Thoracic aorta (tissue), 2 donors: ENCODE data around the gene ACSM3. TPM values are rescaled to one million over a fixed set of nuclear protein-coding genes. Genes with fewer than 3 reads are reported as not detected.

Experiments
- ATAC-seq: fragments of 150-250 bp; one replicate; pipeline ENCODE4 v1.8.0; 2017; ENCODE audit warnings: low read depth; ENCODE audit not compliant: insufficient number of reproducible peaks, low FRiP score
- DNase-seq: peaks from one replicate; pipeline ENCODE4 v3.0.0-alpha.2; 2020; ENCODE audit warnings: low spot score
- H3K27ac ChIP-seq, 2 donors: fragments of 200-600 bp; sonication (generic); 1 replicate in 1 of 2; 2 replicates in 1 of 2; pipeline ENCODE4 v1.5.1; 2016; ENCODE audit warnings: mild to moderate bottlenecking in 2 of 2, moderate library complexity in 2 of 2
- H3K27me3 ChIP-seq: fragments of 200-600 bp; sonication (generic); replicated peaks from 2 replicates; pipeline ENCODE4 v1.6.0; 2016; ENCODE audit warnings: mild to moderate bottlenecking; ENCODE audit not compliant: insufficient read depth
- H3K36me3 ChIP-seq: fragments of 200-600 bp; sonication (generic); one replicate; pipeline ENCODE4 v1.5.1; 2016
- H3K4me1 ChIP-seq, 2 donors: fragments of 200-600 bp; sonication (generic); 1 replicate in 1 of 2; 2 replicates in 1 of 2; pipeline versions ENCODE4 v1.5.1 to v1.6.0; 2016; ENCODE audit warnings: low read depth in 2 of 2, mild to moderate bottlenecking in 1 of 2; ENCODE audit not compliant: control insufficient read depth in 1 of 2
- H3K4me3 ChIP-seq: fragments of 200-600 bp; sonication (generic); 2 replicates; pipeline ENCODE4 v1.5.1; 2016; ENCODE audit warnings: mild to moderate bottlenecking
- H3K9me3 ChIP-seq: fragments of 200-600 bp; sonication (generic); 2 replicates; pipeline ENCODE4 v1.5.1; 2016
- total RNA-seq, 2 donors: library from RNA; depleted of rRNA; stranded (reverse); fragments of >200 nt; gene quantifications; one replicate each; pipeline versions ENCODE4 v1.1.0 to v1.2.3, GENCODE V29; 2016
- TF ChIP-seq, protein P1 (sequence below): fragments of 200-600 bp; sonication (generic); IDR thresholded peaks from one replicate; pipeline ENCODE4 v1.5.1; 2019; ENCODE audit warnings: antibody characterized with exemption

Gene ACSM3
- total RNA-seq, 2 donors from 2014 or later, result 0.41 to 6.1 TPM

DNA sequence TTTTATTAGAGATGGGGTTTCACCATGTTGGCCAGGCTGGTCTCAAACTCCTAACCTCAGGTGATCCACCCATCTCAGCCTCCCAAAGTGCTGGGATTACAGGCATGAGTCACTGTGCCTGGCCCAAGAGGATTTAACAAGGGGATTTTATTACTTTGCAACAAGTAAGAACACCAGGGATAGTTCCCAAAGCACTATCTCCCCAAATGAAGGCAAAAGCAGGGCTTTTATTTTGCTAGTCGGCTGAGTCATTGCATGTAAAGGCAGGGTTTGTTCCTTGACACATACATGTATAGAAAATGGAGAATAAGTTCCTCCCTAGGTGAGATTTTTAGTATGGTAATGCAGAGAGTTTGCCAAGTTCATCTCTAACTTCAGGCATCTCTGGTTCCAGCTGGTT, 66.6 kb downstream of the ACSM3 start:
- no peak overlapping the region for H3K4me3 ChIP-seq
- DNase-seq, result no peak
- H3K27me3 ChIP-seq, result no peaks in the 10 kb centered on the region
- TF ChIP-seq, protein P1, sequence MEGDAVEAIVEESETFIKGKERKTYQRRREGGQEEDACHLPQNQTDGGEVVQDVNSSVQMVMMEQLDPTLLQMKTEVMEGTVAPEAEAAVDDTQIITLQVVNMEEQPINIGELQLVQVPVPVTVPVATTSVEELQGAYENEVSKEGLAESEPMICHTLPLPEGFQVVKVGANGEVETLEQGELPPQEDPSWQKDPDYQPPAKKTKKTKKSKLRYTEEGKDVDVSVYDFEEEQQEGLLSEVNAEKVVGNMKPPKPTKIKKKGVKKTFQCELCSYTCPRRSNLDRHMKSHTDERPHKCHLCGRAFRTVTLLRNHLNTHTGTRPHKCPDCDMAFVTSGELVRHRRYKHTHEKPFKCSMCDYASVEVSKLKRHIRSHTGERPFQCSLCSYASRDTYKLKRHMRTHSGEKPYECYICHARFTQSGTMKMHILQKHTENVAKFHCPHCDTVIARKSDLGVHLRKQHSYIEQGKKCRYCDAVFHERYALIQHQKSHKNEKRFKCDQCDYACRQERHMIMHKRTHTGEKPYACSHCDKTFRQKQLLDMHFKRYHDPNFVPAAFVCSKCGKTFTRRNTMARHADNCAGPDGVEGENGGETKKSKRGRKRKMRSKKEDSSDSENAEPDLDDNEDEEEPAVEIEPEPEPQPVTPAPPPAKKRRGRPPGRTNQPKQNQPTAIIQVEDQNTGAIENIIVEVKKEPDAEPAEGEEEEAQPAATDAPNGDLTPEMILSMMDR, result no peak
- H3K9me3 ChIP-seq, result no peaks in the 10 kb centered on the region
- H3K36me3 ChIP-seq, result no peaks in the 10 kb centered on the region
- H3K27ac ChIP-seq, result no peak overlapping the region
- no peak for ATAC-seq
- H3K4me1 ChIP-seq, result peaks cover 0 to 14% of the 10 kb centered on the region in 2 donors

DNA sequence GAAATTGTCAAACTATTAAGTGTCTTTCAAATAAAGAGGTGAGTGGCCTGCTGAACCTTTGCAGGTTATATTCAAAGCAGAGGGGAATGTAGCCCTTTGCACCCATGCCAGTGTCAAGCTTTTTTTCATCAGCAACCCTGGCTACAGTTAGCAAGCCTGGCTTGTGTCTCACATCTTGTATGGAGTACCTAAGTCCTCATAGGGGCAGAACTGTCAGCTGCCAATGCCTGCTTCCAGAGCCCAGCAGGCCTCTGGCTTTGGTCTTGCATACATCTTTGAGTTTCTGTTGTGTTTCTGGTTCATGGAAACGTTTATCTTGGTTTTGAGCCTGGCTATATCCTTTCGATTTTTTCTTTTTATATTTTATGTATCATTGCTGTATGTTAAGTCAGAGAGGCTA, 69.3 kb downstream of the ACSM3 start:
- DNase-seq, result no peak
- Histone ChIP-seq H3K9me3 (no peaks in the 10 kb centered on the region), H3K27me3 (no peaks in the 10 kb centered on the region), H3K4me3 (no peak overlapping the region), H3K4me1 (peaks cover 0 to 14% of the 10 kb centered on the region in 2 donors), H3K36me3 (no peaks in the 10 kb centered on the region), H3K27ac (no peak overlapping the region)
- TF ChIP-seq, protein P1, result no peak
- no peak for ATAC-seq

DNA sequence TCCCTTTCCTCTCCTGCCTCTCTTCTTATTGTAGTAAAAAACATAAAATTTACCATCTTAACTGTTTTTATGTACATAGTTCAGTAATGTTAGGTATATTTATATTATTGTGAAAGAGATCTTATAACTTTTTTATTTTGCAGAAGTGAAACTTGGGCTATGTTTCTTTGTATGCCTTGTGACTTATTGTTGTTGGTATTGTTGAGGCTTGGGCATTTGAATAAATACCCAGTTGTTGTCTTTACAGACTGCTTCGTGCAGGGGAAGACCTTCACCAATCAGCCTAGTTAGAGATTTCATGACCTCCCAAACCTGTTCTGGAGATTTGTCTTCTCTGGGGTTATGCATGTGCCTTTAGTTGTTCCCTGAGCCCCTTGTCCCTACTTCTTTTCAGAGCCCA, 74.4 kb downstream of the ACSM3 start:
- ATAC-seq (no peak), DNase-seq (no peak)
- H3K4me3 ChIP-seq, result no peak overlapping the region
- H3K36me3 ChIP-seq, result no peaks in the 10 kb centered on the region
- H3K27me3 ChIP-seq, result no peaks in the 10 kb centered on the region
- TF ChIP-seq, protein P1, result no peak
- no peaks in the 10 kb centered on the region for H3K9me3 ChIP-seq
- no peak overlapping the region for H3K27ac ChIP-seq
- no peaks in the 10 kb centered on the region for H3K4me1 ChIP-seq

DNA sequence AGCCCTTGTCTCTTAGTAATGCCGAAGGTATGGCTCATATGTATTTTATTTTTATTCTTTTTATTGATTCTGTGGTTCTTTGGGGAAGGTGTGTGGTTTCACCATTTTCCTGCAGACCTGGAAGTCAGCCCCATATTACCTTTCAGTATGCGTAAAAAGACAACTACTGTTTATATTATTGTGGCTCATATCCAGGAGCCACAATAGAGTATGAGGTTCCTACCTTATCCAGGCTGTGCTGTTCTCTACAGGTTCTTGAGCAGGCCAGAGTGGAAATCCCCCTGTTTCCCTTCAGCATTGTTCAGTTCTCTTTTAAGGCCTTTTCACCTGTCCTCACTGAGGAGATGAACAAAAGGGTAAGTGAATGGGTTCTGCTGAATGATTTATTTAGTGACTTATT, 75.7 kb downstream of the ACSM3 start:
- no peaks in the 10 kb centered on the region for H3K36me3 ChIP-seq
- TF ChIP-seq, protein P1, result no peak
- no peak overlapping the region for H3K27ac ChIP-seq
- no peaks in the 10 kb centered on the region for H3K9me3 ChIP-seq
- H3K27me3 ChIP-seq, result no peaks in the 10 kb centered on the region
- H3K4me3 ChIP-seq, result no peak overlapping the region
- ATAC-seq, result no peak
- H3K4me1 ChIP-seq, result no peaks in the 10 kb centered on the region
- DNase-seq, result no peak

DNA sequence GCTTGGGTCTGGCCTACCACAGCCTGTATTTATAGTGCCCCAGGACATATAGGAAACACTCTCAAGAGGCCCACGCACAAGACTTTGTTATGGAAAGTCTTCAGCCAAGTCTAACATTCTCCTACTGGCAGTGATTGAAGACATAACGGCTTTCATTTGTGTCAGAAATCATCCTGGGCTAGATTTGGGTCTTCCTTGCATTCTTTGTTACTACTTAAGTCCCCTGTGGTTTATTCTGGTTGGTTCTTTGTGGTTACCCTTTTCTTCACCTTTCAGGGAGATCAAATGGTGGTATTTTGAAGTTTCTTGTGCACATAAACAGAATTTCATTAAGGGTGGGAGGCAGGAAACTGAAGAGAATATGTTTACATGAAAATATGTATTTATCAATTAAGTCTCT, 80.2 kb downstream of the ACSM3 start:
- Histone ChIP-seq H3K36me3 (no peaks in the 10 kb centered on the region), H3K4me3 (no peak overlapping the region), H3K27me3 (no peaks in the 10 kb centered on the region), H3K27ac (no peak overlapping the region), H3K4me1 (no peaks in the 10 kb centered on the region), H3K9me3 (no peaks in the 10 kb centered on the region)
- no peak for DNase-seq
- ATAC-seq, result no peak
- TF ChIP-seq, protein P1, result no peak
